CD4-positive, alpha-beta T cell treated with Interleukin-6 at 100 ng/mL for 8 hours (primary cell): Measurements from ENCODE around the gene URB1.
A peak's percentile ranks its signal among the peaks of the same experiment; 100 is the strongest.
"Not testable (repeated sequence)": the region's sequence is repeated elsewhere in the genome, so short reads cannot be mapped to it uniquely, and the experiment has no call there.

Experiments used
- DNase-seq: peaks from one replicate; pipeline ENCODE4 v3.0.0-alpha.2; 2020; ENCODE audit warnings: mixed read lengths, low spot score

Gene URB1

GRCh38 chr21:32392880-32393676 lies at the start of gene URB1:
TSS of gene URB1 (minus strand) at chr21:32393012. CDS start at chr21:32392910, 102 bp downstream.
- DNase-seq, result peak; percentile 94

GRCh38 chr21:32437729-32438128 lies 44.9 kb upstream of the URB1 start:
- no peak for DNase-seq

GRCh38 chr21:32432982-32433660 lies 40.3 kb upstream of the URB1 start:
- DNase-seq, result not testable (repeated sequence)

GRCh38 chr21:32427958-32428623 lies 35.3 kb upstream of the URB1 start:
- DNase-seq, result no peak

GRCh38 chr21:32426592-32427051 lies 33.8 kb upstream of the URB1 start:
- no peak for DNase-seq

GRCh38 chr21:32426066-32426465 lies 33.3 kb upstream of the URB1 start:
- DNase-seq, result no peak

- no peak for DNase-seq
Observed at GRCh38 chr21:32425628-32426027, 32.8 kb upstream of the URB1 start.

GRCh38 chr21:32424674-32425073 lies 31.9 kb upstream of the URB1 start:
- no peak for DNase-seq

GRCh38 chr21:32424191-32424535 lies 31.4 kb upstream of the URB1 start:
- no peak for DNase-seq

- no peak for DNase-seq
Observed at GRCh38 chr21:32423320-32424190, 30.7 kb upstream of the URB1 start.

- no peak for DNase-seq
Observed at GRCh38 chr21:32422064-32422463, 29.3 kb upstream of the URB1 start.

- DNase-seq, result no peak
Observed at GRCh38 chr21:32418146-32418545, 25.3 kb upstream of the URB1 start.

GRCh38 chr21:32415451-32416398 lies 22.9 kb upstream of the URB1 start:
- no peak for DNase-seq

- DNase-seq, result no peak
Observed at GRCh38 chr21:32414579-32415358, 22.0 kb upstream of the URB1 start.

GRCh38 chr21:32413697-32414578 lies 21.1 kb upstream of the URB1 start:
- DNase-seq, result no peak

GRCh38 chr21:32413015-32413504 lies 20.2 kb upstream of the URB1 start:
- no peak for DNase-seq

GRCh38 chr21:32412162-32413014 lies 19.6 kb upstream of the URB1 start, which contains the start of gene EVA1C:
TSS of gene EVA1C (plus strand) at chr21:32412706. CDS start at chr21:32412854, 148 bp downstream.
- DNase-seq, result peak; percentile 65
